ENCODE data around the gene CNPY4.

CNPY4 gene, protein sequence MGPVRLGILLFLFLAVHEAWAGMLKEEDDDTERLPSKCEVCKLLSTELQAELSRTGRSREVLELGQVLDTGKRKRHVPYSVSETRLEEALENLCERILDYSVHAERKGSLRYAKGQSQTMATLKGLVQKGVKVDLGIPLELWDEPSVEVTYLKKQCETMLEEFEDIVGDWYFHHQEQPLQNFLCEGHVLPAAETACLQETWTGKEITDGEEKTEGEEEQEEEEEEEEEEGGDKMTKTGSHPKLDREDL

DNA sequence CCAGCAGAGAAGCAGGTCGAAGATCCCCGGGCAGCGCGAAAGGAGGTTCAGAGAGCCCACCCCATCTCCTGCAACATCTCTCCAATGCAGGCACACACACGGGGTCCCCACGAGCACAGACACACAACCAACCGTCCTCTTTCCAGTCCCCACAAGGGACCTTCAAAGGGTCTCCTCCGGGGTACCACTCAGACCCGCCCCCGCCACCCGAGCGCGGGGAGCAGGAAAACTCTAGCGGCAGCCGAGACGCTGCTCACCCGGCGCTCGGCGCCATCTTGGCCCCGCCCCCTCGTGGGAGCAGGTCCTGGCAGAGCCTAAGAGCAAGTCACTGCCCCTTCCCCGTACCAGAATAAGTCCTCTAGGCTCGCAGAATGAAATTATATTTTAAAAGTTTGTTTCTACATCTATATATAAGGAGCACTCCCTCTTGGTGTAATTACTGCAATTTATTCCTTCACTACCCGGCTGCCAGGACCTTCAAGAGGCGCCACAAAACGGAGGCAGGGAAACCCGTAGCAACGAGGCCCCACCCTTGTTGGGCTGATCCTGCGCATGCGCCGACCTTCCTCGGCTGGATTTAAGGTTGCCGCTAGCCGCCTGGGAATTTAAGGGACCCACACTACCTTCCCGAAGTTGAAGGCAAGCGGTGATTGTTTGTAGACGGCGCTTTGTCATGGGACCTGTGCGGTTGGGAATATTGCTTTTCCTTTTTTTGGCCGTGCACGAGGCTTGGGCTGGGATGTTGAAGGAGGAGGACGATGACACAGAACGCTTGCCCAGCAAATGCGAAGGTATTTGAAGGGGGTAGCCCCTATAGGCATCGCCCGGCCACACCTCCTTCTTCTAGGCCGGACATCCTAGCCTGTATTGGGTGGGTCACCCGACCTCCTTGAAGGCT, at the start of gene CNPY4, which contains the start of gene TAF6:
Gene CNPY4, plus strand, starts transcription at position 563 of the 898 bp plus-strand sequence. Its CDS starts 111 bp downstream, at position 674.
Gene TAF6, minus strand, starts transcription at position 287 of the 898 bp plus-strand sequence. CDS start 5,149 bp downstream, outside the sequence.
- peak; percentile 91 to 92 for DNase-seq

DNA sequence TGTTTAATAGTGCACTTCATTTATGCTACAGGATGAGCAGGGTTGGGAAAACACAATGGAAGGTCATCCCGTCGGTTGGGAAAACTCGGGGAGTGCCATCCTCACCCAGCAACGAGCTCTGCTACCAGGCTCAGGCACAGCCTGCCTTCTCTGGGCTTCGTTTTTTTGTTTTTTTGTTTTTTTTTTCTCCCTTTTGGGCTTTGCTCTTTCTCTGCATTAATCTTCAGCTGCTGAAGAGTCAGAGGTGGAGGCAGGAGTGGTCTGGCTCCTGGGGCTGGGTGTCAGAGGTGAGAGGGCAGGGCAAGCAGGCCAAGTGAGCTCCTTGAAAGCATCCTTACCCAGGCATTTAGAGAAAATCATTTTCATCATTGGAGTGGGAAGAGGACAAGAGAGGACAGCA, 49.4 kb upstream of the CNPY4 start:
- DNase-seq, result no peak

DNA sequence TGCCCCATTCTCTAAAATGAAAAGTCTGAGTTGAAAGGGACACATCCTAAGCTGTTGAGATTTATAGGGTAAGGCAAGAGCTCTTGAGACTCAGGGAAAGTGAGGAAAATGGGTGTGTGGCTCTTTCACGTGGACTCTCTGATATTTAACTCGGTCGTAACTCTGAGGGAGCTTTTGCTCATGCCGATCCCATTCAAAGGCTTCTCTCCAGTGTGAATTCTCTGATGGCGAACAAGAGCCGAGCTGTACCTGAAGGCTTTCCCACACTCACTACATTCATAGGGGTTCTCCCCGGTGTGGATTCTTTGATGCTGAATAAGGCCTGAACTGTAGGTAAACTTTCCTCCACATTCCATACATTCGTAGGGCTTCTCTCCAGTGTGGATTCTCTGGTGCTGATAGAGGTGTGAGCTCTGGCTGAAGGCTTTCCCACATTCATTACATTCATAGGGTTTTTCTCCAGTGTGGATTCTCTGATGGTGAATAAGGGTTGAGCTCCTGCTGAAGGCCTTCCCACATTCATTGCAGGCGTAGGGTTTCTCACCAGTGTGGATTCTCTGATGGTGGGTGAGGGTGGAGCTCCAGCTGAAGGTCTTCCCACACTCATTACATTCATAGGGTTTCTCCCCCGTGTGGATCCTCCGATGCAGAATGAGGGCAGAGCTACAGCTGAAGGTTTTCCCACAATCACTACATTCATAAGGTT, 48.3 kb upstream of the CNPY4 start:
- DNase-seq, result no peak

DNA sequence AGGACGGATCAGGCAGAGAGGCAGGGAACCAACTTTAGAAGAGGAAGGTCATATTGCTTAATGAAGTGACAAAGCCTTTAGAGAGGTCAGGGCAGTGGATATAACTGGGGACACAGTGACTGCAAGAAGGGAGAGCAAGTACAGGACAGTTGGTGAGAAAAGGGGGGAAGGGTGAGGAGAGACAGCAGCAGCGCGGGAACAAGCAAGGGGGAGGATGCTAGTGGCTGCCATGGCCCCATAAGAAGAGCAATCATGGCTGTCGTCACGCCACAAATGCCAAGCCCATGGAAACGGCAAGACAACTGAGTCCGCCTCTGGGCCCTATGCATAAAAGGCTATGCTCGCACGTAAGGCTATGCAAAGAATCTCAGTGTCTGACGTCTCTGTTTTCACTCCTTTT, 47.0 kb upstream of the CNPY4 start:
- DNase-seq, result no peak

DNA sequence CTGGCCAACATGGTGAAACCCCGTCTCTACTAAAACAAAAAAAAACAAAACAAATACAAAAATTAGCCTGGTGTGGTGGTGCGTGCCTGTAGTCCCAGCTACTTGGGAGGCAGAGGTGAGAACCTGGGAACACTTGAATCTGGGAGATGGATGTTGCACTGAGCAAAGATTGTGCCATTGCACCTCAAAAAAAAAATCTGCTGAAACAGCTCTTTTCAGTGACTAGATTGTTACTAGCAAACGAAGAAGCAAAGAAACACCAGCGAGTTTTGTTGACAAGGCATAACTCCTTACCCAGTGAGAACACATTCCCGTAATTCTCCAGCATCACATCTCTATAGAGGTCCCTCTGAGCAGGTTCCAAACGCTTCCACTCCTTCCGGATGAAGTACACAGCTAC, 44.6 kb upstream of the CNPY4 start:
- no peak for DNase-seq

DNA sequence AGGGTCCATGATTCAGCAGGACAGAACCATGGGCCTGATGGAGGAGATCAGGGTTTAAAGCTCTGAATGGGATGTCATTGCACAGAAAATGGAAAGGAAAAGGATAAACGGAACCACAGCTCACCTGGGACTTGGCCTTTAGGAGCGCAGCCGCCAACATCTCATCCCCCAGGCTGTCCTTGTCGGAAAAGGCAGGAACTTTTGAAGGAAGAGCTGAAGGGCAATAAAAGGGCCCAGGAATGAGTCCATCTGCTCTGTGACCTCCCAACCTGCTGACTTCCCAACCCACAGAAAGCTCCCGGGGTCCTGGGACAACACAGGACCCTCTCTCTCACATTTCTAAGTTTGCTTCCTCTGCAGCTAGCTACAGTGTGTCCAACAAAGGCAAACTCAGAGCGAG, 44.0 kb upstream of the CNPY4 start:
- no peak for DNase-seq

DNA sequence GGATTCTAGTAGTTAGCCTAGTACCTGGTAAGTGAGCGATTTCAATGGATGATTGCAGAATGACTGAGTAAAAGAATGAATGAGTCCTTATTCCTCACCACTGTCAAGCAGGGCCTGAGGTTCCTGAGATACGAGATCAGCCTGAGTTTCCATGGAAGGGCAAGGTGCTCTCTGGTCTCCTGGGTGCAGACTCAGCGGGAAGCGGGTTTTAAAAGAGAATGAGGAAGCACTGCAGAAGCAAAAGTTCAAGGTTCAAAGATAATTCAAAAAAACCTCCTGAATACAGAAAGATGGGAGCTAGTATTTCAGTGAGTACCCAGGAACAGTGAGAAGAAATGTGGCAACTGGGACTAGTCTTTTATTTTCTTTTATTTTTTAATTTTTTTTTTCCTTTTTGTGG, 42.2 kb upstream of the CNPY4 start:
- no peak for DNase-seq

DNA sequence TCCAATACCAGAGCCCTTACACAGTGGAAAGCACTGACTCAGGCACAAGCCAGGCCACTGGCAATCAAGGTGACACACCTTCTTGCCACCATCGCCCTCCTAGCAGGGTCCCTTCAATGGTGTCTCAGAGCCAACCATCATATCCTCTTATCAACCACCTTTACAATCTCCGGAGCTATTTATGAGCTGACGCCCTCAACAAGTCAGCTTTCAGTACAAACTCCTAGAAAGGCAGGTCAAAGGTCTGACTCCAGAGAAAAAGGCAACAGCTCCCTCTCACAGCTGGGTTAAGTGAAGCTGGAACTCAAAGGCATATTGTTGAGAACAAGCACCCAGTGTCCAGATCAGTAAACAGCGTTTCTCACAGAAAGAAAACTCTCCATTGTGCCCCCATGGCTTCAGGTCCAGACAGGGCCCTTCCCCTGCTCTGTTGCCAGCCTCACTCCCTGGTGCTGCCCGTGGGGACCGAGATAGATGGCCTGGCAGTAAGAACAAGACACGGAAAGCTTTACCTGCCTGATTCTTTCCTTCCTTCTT, 40.3 kb upstream of the CNPY4 start:
- DNase-seq, result no peak

DNA sequence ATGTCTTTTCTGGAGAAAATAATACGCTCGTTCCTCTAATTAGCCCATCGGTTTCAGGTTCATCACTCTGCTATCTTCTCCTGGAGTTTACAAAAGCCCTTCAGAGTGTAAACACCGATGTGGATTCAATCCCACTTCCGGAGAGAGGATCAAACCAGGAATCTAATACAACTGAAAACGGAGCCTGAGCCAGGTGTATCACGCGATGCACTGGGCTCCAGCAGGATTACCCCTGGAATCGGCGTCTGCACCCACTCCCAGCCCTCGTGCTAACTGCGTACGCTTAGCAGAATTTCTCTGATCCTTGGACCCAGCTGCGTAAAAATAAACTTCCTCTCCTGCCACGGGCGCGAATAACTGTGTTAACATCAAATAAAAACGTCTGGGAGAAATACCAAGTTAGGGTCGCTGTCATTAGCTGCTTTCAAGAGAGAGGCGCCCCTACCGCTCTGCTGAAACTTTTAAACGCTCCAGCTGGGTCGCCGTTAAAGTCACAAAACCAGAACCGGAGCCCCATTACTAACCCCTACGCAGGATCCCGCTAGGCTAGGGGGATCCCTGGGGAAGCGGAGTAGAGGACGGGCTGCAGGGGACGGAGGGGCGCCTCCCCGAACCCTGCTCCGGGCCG, 38.4 kb upstream of the CNPY4 start:
- no peak for DNase-seq

DNA sequence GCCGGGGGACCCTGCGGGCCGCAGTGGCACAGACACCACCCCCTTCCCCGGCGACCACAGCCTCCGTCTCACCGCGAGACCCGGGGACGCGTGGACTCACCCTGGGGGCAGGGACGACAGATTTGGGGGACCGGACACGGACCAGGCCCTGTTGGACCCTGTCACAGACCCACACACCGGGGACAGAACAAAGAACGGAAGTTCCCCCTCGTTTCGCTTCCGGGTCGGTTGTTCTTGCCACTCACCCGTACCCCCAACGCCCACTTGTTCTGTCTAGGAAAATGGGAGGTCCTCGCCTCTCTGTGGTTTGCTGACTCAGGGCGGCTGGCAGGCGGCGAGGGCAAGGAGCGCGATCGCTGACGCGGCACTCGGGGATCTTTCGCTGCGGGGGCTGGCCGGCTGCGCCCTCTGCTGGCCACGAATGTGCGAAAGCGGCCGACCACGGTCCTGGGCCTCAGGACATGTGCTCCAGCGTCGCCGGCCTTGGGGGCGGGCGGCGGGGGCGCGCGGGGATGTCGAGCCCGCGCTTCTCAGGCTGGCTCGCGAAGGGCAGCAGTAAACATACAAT, 37.8 kb upstream of the CNPY4 start, which contains the start of gene ZNF3:
Gene ZNF3, minus strand, starts transcription at position 189 of the 568 bp plus-strand sequence. CDS start 4,366 bp downstream, outside the sequence.
- peak; percentile 98 to 99 for DNase-seq

DNA sequence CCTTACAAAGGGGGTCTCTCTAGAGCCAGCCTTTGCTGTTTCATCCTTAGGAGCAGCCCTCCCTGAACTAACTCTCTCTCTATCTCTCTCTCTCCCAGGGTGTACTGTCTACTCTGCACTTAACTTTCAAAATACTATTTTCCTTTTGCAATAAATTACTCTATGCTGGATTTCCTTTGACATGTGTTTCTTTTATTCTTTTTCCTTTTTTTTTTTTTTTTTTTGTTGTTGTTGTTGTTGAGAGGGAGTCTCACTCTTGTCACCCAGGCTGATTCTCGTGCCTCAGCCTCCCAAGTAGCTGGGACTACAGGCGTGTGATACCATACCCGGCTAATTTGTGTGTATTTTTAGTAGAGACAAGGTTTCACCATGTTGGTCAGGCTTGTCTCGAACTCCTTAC, 36.5 kb upstream of the CNPY4 start:
- DNase-seq, result no peak

DNA sequence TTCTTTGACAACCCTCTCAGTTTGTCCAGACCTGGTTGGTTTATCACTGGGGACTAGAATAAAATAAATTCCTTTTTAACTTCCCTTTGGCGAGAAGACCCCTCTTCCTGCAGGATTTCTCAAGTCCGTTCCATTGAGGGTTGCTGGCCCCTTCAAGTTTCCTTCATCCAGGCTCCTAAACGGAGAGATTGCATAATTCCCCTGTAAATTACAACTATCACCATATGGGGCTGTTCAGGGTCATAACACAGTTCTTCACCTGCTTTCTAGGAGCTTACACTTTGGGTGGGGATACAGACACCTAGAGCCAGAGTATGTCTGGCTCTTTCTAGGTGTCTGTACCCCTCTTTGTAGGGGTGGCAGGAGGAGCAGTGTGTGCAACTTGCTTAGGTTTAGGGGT, 33.9 kb upstream of the CNPY4 start:
- DNase-seq, result no peak

DNA sequence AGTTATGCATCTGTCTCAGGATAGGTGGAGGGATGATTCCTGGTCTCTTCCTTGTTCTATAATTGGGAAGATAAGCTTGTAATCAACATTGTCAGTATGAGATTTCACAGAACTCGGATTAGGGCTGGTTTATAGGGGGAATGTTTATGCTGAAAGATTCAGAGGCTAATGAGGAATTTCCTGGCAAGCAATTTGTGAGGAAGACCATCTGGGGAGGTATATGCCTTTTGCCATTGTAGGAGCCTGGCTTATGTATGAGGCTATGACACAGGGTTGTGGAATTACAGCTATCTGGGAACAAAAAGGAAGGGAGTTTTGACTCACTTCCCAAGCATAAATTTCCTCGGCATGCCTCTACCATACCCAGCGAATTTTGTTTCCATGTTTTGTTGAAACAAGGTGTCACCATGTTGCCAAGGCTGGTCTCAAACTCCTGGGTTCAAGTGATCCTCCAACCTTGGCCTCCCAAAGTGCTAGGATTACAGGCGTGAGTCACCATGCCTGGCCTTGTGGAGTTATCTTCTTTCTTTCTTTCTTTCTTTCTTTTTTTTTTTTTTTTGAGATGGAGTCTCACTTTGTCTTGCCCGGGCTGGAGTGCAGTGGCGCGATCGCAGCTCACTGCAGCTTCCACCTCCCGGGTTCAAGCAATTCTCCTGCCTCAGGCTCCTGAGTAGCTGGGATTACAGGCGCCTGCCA, 32.2 kb upstream of the CNPY4 start:
- DNase-seq, result no peak

DNA sequence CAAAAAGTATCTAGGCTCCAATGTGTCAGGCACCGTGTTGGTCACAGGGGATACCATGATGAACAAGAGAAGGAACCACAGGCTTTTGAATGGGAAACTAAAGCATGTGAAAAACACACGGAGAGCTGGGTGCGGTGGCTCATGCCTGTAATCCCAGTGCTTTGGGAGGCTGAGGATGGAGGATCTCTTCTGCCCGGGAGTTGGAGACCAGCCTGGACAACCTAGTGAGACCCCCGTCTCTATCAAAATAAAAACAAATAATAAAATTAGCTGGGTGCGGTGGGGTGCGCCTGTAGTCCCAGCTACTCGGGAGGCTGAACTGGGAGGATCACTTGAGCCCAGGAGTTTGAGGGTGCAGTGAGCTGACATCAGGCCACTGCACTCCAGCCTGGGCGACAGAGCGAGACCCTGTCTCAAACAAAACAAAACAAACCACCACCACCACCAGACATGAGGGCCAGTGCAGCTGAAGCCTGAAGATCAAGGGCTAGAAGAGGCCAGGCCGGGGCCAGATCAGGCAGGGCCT, 31.3 kb upstream of the CNPY4 start:
- no peak for DNase-seq

DNA sequence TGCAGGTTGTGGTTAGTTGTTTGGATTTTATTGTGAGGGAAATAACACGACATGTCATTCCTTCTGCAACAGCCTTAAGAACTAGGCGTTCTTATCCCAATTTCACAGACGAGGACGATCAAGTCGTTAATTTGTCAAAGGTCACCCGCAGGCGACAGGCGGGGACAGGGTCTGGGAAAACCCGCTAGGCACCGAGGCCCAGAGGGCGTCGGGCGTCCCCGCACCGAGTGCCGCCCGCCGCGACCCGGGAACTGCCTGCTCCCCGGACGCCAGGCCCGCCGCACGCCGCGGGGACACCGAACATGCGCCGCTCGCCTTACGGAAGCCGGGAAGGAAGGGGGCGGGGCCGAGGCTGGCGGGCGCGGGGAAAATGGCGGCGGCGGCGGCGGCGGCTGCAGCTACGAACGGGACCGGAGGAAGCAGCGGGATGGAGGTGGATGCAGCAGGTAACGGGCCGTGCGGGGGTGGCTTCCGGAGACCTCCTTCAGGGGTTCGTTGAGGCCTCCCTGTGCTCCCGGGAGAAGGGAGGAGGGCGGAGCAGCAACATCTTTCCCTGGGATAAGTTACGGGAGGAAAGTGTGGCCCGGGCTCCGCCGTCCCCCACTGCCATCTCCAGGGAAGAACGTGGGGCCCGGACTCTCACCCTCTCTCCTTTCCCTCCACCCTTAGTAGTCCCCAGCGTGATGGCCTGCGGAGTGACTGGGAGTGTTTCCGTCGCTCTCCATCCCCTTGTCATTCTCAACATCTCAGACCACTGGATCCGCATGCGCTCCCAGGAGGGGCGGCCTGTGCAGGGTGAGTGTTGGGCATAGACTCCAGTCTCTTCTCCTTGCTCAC, 30.6 kb upstream of the CNPY4 start, which contains the start of gene COPS6:
Gene COPS6, plus strand, starts transcription at position 349 of the 837 bp plus-strand sequence. Its CDS starts 22 bp downstream, at position 371.
- DNase-seq, result peak; percentile 36 to 54

DNA sequence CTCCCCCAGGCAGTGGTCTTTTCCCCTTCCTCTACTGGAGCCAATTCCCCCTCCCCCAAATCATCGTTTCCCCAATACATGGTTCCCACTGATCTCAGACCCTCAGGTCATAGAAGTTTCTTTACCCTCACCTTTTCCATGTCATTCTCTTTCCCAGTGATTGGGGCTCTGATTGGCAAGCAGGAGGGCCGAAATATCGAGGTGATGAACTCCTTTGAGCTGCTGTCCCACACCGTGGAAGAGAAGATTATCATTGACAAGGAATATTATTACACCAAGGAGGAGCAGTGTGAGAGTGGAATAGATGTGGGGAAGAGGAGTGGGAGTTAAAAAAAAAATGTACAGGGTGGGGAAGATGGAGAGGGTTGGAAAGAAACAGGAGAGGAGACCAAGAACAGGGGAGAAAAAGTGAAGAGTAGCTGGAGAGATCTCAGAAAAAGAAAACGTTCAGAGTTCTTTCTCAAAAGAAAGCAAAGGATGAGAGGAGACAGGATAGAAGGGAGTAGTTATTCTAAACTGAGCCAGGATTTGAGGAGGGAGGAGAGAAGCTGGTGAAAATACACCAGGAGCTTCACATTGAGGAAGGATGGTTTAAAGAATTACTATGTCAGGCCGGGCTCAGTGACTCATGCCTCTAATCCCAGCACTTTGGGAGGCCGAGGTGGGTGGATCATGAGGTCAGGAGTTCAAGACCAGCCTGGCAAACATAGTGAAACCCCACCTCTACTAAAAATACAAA, 29.8 kb upstream of the CNPY4 start:
- DNase-seq, result no peak

DNA sequence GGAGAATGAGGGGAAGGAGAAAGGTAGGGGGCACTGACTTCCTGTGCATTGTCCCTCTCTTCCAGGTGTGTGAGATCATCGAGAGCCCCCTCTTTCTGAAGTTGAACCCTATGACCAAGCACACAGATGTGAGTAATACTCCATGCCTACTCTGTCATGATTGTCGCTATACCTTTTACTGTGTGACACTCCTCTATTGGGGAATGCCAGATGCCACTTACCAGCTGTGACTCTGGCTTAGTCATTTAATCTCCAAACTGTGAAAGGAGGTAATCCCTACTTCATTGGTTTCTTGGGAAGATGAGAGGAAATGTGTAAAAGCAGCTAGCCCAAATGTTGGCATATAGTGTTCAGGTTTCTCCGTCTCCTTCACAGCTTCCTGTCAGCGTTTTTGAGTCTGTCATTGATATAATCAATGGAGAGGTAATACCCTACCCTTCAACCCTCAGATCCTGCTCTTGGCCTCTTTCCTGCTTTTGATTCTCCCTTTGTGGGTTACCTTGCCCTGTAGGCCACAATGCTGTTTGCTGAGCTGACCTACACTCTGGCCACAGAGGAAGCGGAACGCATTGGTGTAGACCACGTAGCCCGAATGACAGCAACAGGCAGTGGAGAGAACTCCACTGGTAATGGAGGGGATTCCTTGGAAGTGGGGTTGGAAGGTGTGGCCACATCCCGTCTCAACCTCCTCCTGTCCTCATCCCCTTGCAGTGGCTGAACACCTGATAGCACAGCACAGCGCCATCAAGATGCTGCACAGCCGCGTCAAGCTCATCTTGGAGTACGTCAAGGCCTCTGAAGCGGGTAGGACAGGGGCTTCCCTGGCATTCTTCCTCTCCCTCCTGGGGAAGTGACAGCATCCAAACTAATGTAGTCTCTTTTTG, 28.7 kb upstream of the CNPY4 start:
- DNase-seq, result no peak
